HEK293T (cell line): ENCODE results near the gene NHSL2.

ENCODE experiments used
- ELF4 ChIP-seq: fragments of 450-650 bp; IDR thresholded peaks from 2 replicates; pipeline ENCODE4 v1.6.1; 2017; ENCODE audit warnings: antibody characterized with exemption
- SP1 ChIP-seq: fragments of 450-650 bp; IDR thresholded peaks from 2 replicates; pipeline ENCODE4 v1.6.1; 2017
- TARDBP ChIP-seq: fragments of 450-650 bp; IDR thresholded peaks from 2 replicates; pipeline ENCODE4 v1.6.1; 2016

DNA sequence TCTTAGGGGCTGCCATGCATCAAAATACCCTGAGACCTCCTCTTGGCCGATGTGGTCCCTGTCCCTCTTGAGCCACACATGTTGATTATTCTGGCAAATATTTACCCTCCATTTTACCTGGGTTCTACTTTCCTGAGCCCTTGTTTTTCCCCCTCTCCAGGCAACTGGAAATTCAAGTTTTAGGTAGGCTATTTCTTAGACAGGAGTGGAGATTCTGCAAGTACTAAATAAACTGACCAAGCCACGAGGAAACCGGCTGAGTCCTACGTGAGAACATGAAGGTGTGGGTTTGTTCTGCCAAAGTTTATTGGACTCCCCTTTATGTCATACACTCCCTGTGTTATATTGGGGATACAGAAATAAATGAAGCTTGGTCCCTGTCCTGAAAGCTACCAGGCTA is 133.0 kb downstream of the NHSL2 start:
- TF ChIP-seq ELF4 (no peak), SP1 (no peak), TARDBP (no peak)
